Measurements from ENCODE around the gene IGSF5.
"Not testable (repeated sequence)": the region's sequence is repeated elsewhere in the genome, so short reads cannot be mapped to it uniquely, and the experiment has no call there.

IGSF5 gene

DNA sequence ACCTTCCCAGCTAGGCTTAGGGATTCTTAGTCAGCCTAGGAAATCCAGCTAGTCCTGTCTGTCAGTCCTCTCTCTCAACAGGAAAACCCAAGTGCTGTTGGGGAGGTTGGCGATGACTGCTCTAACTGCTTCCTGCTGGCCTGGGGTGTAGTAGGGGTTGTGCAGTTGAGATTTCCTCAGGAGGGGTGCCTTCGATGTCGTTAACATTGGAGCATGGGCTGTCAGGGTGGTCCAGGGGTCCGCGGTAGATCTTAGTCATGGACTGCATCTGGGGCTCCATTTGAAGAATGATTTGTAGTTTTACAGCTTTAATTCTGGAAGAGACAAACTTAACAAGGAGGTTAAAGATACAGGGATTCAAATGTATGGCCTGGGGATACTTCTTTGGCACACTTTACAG, 5.5 kb upstream of the IGSF5 start:
- DNase-seq, result not testable (repeated sequence)

DNA sequence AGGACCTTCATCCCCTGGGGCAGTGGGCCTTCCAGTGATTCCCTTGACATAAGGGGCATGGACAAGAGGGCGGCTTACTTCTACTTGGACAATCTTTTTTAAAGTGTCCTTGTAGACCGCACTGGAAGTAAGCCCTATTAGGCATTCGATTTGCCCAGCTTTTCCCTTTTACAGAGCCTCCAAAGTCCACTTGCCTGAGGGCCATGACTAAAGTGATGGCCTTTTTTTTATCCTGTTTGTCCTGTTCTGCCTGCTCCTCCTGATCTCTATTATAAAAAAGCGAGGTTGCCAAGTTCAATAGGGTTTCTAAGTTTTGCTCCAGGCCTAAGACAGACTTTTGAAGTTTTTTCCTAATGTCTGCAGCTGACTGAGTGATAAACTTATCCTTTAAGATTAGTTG, 2.4 kb upstream of the IGSF5 start:
- not testable (repeated sequence) for DNase-seq

DNA sequence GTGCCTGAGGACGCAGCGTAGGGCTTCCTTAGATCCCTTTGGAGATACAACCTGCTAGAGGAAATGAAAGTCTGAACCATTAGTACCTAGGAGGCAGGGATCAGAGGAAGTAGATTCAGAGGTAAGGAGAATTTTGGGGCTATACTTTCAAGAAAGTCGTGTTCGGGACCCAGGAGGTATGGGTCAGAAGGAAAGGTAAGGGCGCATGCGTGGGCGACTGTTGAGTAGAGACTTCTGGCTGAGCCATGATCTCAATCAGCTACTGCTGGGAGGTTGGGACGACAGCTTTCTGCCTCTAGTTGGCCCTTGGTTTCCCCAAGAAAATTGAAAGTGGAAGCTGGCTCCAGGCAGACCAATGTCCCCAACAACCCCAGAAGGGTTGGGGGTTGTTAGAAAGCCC, 349 bp downstream of the IGSF5 start:
- not testable (repeated sequence) for DNase-seq

DNA sequence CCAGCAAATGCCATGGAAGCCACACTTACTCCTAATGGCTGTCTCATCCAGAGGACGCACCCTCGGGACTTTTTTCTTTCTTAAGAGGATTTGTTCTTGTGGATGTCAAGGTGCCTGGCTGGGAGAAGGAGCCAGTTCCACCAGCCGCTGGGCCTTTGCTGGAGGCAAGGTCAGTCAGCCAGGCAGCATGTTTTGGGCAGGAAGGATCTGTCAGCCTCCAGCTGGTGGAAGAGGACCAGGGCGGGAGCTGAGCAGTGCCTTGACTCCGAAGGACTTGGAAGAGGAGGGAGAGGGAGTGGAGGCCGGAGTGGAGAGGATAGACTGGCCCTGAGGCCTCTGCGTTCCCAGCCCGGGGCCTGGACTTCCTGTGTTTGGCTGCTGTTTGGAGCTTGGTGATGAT, 5.7 kb downstream of the IGSF5 start:
- no peak for DNase-seq

DNA sequence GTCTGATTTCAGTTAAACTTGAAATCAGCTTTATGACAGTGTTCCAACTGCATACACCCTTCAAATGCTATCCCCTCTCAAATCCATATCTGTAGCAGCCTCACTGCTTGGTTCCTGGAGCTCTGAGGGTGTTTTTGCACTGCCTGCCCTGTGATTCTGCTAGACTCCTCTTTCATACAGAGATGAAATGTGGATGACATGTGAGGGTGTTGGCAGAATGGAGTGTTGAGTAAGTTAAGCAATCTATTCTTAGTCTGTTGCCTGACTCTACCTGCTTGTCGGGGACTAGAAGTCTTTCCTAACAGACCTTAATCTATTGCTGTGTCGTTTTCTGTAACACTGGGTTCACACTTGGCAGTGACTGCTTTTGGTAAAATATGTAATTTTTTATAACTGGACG, 9.8 kb downstream of the IGSF5 start:
- DNase-seq, result no peak

DNA sequence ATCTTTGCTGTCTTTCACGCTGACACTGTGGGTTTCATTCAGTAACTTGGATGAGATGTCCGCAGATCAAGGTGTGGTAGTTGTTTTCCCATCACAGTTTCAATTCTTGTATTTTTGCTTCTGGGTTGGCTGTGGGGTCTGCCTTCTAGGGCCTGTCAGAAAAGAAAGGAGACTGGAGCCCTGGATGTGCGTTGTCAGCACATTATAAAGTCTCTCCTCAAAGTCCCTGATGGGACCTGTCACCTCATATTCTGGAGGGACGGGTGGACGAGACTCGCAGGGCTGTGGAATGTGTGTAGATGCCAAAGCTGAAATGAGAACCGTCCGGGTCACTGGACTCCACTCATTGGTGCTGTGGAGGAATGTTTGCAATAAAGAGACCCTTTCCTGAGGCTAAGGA, 11.3 kb downstream of the IGSF5 start:
- DNase-seq, result no peak

DNA sequence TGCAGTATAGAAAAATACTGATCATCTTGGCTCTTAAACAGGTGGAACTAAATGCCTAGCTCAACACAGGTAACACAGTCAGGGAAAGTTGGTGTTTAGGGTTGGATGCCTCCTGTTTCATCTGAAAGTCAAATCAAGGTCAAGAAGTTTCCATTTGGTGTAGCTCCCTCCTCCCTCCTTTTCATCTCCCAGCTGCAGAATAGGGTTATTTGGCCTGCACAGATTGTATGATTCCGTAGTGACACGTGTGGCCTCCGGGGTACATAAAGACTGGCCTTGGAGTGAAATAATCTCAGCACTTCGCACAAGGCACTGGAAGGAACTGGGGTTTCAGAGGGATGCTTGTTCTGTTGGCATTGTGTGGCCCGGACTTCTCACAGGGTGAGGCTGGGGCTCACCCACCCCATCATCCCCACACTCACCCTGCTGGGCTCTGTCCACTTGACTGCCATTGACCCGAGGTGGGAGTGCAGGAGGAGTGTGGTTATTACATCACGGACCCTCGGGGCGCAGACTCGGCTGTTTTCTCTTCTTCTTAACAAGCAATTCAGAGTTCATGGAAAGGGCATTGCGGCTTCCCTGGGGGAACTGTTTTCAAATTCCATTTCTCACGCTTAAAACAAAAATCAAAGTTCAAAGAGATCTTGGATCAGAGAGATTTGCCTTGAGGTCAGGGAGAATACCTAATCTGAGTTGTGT, 18.4 kb downstream of the IGSF5 start:
- no peak for DNase-seq

DNA sequence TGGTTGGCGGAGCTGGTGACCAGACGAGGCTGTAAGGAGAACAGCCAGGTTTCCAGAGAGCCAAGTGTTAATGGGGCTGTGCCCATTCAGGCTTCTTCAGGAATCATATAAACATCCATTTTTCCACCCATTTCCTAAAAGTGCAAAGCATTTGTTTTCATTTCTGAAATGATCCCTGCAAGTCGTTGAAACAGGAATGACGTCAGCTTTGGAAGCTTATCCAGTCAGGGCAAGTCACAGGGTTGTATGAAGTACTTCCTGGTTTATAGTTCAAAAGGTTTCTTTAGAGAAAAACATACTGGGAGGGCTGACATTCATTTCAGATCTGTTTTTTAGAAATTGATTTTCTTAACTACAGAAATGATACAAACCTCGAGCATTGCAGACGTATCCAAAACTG, 29.2 kb downstream of the IGSF5 start:
- DNase-seq, result no peak

DNA sequence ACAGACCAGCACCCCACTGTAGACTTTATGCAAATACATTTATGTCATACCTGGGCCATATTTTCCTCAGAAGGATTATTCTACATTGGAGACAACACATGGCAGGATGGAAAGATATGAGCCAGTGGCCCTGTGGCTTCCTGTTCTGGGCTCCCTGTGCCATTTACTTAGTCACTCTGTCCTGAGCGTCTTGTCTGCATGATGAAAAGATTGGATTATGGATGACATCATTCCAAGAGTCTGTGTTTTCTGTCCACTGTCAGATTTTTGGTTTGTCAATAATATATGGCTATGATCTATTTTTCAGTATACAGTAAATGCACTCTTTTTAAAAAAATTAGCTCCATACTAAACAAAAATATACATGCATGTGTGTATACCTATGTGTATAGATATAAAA, 30.8 kb downstream of the IGSF5 start:
- DNase-seq, result no peak

DNA sequence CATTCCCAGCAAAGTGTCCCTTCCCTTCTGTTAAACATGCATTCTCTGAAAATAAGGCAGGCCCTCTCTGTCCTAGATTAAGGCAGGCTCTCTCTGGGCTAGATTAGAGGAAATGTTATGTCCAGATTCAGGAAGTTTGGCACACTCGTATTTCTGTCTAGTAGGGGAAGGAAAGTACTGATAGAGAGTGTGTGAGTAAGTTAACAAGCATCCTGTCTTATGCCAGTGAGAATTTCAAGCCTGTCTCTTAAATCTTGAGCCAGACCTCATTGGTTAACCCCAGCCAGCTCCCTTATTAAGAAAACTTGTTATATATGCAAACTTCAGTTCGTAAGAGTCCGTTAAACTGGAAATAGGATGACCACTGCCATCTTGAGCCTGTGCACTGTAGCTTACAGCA, 31.6 kb downstream of the IGSF5 start:
- DNase-seq, result no peak

DNA sequence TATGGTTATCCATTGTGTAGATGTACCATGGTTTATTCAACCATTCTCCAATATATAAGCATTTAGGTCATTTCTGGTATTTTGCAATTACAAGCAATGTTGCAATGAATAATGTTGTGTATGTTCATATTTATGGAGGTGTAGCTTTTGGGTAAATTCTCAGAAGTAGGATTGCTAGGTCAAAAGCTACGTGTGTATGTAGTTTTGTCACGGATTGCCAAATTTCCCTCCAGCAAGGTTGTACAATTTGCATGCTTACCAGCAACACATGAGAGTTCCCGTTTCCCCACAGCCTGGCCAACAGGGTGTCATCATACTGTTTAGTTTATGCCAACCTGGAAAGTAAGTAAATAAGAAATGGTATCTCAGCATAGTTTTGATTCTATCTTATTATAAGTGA, 36.3 kb downstream of the IGSF5 start:
- DNase-seq, result no peak

DNA sequence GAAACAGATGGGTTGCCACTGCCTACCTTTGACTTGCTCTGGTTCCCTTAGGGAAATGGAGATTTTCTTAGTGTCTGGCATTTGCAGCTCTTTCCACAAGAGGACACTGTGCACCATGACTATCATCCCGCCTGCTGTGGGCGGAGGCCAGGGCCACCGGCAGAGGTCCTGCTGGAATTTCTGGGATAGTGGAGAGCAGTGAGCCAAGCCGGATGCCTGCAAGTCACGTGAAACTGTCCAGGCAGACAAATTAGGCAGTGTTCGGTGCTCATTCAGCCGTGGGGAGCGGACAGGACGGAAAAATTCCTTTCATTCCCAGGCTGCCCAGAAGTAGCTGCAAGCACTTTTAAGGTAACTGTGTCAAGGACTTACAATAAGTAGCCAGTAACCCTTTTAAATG, 43.4 kb downstream of the IGSF5 start:
- DNase-seq, result peak; percentile 83

DNA sequence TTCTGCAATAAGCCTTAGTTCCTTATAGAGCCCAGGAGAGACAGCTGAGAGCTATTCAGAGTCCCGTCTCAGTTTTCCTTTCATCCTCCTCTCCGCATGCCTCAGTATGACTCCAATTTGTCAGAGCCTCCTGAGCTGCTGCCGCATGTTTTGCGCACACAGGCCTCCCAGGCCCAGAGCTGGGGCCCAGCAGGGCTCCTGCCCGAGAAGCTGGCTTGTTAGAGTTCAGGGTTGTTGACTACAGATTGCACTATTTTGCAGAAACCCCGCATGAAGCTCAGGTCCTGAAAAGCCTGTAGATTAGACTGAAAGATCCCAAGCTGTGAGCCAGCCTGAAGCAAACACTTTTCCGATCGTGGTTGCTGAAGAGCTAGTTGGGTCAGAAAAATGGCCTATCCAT, 51.5 kb downstream of the IGSF5 start:
- no peak for DNase-seq

DNA sequence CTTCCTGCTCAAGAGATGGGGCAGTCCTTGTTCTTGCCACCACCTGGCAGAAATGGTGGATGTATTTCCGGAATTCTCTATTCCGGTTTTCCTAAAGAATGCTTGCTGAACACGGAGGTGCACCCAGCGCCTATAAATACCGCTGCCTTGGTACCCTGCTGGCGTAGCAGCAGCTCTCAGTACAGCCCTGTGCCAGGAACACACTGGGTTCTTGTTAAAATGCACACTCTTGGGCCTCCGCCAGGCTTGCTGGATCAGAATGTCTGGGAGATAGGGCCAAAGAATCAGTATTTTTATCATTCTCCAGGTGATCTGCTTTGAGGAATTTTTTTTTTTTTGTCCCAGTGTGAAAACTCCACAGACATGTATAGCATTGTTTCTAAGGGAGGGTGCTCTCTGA, 54.2 kb downstream of the IGSF5 start:
- DNase-seq, result no peak

DNA sequence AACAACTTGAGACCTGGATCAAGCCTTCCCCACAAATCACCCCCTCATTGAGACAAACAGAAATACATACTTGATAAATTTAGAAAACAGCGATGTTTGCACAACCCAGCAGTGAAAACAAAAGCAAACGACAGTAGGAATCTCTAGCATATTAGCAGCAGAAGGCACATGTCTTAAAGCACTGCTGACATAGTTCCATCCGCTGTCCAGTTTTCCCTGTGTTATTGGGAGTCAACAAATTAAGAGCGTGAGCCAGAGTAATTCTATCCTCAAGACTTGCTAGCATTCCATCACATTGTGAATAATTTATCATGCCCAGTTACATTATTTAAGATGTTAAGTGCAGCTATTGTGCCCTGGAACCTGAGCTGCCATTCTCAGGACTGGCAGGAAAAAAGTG, 55.3 kb downstream of the IGSF5 start:
- no peak for DNase-seq

DNA sequence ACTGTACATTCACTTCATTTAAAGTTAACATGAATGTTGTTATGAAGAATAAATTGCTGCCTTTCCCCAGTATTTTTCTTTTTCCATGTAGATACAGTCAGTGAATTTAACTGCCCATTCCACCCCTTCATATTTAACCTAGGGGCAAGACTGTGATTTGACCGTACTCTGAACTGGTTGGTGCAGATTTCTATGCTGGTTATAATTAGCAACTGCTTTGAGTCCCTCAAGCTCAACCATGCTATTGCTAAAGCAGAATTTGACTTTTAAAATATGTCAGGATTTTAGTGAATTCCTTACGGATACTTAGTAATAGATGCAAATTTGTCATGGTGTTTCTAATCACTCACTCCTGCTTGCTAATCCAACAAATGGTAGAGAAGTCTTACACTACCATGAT, 57.2 kb downstream of the IGSF5 start:
- DNase-seq, result no peak

DNA sequence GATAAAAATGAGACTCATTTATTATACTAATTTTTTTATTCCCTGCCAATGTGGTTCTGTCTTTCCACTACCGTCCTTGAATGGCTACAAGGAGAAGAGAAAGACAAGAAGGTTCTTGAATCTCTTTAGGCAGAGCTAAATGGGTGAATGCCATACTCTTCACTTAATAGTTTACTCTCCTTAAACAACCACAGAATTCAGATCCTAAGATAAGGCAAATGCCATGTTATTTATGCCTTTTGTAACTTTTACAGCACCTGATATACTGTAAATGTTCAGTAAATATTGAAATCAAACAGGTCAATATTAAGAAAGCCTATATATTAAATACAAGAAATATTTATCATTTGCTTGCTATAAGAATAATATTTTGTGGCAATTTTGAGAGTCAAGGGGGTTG, 58.4 kb downstream of the IGSF5 start:
- DNase-seq, result no peak

DNA sequence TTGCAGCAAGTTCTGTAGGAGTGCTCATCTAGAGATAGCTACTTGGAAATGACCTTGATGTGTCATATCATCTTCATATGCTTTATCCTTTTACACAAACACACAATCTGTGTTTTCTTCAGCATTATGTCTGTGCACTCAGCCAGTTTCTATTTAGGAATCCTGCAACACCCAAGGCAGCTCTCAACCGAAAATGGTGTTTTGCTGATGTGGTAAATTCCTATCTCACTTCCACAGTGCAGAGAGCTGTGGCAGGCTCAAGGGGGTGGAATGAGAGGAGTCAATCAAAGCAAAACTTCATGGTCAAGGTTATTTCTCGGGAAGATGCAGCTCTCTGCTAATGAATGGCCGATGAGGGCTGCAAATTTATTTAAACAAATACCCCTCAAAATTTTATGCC, 59.3 kb downstream of the IGSF5 start:
- no peak for DNase-seq

DNA sequence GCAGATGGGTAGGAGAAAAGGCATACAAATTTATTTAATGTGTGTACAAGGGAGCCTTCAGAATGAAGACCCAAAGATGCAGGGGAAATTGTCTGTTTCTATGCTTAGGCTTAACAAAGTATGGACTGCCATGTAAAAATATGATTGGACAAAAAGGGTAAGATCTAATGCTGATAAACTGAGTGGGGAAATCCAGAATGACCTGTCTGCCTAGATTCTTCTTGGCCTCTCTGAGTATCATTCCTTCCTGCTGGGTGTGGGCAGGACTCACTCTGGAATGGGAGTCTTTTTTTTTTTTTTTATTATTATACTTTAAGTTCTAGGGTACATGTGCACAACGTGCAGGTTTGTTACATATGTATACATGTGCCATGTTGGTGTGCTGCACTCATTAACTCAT, 61.0 kb downstream of the IGSF5 start:
- no peak for DNase-seq

DNA sequence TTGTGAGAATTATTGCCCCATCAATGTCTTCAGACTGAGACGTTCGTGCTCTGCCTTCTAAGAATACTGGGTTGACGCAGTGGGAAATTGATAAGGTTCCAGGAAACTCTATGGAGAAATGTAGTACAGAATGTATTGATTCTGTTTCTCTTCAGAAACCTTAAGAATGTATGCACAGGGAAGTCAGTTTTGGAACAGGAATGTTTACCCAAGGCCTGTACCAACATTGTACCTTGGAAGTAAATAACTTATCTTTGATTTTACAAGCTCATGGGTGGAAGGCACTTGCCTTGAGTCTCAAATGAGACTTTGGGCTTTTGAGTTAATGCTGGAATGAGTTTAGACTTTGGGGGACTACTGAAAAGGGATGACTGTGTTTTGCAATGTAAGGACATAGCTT, 62.8 kb downstream of the IGSF5 start:
- no peak for DNase-seq

DNA sequence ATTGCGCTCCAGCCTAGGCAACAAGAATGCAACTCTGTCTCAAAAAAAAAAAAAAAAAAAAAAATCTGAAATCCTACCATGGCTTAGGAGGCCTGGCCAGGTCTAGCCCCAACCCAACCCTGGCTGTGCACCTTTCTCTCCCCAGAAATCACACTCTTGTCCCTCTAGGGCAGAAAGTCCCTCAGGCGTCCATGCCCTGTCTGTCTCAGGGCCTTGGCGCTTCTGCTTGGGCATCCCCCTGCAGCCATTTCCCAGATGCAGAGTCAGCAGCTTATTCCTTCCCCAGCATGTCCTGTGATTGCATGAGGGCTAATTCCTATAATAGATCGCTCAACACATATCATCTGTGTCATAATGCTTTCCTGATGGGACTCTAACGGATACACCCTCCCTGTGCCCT, 65.0 kb downstream of the IGSF5 start:
- no peak for DNase-seq

DNA sequence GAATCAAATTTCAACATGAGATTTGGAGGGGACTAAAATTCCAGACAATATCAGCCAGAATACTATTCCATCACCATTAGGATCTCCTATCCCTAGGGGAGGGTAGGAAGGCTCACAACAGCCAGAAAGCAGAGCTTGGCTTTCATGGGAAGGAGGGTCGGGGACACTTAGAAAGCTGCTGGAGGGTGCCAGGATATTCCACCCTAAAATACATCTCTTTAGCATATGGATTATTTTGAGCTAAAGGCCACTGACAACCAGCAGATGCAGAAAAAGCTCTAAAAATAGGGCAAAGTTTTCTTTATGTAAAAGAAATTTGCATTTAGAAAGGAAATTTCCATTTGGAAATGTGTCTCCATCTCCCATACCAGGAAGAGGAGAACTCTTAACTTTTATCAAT, 68.0 kb downstream of the IGSF5 start:
- no peak for DNase-seq

DNA sequence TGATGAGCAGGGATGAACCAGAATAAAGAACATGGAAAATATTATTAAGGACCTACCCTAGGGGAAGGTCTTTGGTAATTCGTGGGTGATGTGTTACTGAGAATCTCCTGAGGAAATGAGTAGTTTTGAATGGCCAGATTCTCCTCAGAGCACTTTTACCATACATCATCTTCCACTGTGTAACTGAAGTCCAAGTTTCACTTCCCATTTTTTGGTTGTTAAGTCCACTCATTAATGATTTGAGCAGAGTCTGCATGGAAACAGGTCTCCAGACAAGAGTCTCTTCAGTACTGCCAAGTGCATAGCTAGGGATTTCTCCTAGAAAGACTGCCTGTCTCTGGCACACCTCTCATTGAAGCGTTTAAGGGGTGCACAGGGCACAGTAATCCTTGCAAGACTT, 73.6 kb downstream of the IGSF5 start:
- no peak for DNase-seq

DNA sequence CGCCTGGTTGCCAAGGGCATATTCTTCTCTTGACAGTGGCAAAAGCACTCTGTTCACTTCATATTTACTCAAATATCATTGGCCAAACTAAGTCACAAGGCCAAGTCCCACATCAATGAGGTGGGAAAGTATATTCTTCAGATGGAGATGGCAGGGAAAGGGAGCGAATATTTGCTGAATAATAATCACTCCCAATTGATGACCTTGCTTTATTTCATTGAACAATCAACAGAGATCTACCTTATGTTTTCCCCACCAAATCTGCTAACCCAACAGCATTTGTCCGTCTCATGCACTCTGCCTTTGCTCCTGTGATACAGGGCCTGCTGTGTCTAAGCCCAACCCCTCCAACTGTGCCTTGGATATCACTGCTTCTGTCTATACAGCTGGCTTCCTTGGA, 77.1 kb downstream of the IGSF5 start:
- no peak for DNase-seq

DNA sequence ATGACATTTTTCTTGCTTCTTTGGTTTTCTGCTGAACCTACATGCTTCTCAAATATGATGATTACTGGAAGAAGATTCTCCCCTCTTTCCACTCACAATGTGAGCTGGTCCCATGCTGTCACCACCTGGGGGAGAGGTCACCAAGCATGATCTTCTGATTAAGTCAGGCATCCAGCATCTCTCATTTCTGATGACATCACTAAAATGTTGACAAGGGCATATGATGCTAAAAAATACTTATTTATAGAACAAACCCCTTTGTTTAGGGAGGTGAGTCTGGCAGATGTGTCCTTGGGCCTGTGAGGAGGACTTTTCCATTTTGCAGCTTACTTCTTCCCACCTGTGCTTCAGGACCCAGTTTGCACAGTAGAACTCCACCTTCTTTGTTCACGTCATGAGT, 80.3 kb downstream of the IGSF5 start:
- DNase-seq, result no peak

DNA sequence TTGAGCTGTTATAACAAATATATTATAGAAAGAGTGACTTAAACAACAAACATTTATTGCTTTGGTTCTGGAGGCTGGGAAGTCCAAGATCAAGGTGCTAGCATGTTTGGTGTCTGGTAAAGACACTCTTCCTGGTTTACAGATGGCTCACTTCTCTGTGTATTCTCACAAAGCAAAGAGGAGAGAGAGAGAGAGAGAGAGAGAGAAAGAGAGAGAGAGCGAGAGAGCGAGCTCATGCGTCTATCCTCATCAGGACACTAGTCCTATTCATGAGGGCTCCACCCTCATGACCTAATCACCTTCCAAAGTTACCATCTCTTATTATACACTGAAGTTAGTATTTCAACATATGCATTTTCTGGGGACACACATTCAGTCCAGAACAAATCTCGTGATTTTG, 89.6 kb downstream of the IGSF5 start:
- DNase-seq, result no peak

All from DMS 273 treated with DMSO at 0.1 percent for 48 hours (cell line).